Keratinocyte (primary cell): ENCODE measurements around the gene ITPK1.

Source experiments
- EZH2 ChIP-seq: IDR thresholded peaks from one replicate; pipeline ENCODE4 v1.6.1; 2012; ENCODE audit warnings: inconsistent platforms, mild to moderate bottlenecking, low read length, moderate library complexity
- TF ChIP-seq, protein P1 (sequence below), 3 experiments: IDR thresholded peaks in 1 of 3; conservative IDR thresholded peaks in 1 of 3; optimal IDR thresholded peaks in 1 of 3; 2 replicates in 2 of 3; 3 replicates in 1 of 3; pipeline versions ENCODE3 to v1.5.1; 2011; ENCODE audit warnings: low read length in 3 of 3, mild to moderate bottlenecking in 3 of 3, moderate library complexity in 2 of 3, control low read depth in 1 of 3, inconsistent platforms in 1 of 3; ENCODE audit not compliant: insufficient read depth in 2 of 3; ENCODE audit errors: extremely low read depth in 1 of 3

DNA sequence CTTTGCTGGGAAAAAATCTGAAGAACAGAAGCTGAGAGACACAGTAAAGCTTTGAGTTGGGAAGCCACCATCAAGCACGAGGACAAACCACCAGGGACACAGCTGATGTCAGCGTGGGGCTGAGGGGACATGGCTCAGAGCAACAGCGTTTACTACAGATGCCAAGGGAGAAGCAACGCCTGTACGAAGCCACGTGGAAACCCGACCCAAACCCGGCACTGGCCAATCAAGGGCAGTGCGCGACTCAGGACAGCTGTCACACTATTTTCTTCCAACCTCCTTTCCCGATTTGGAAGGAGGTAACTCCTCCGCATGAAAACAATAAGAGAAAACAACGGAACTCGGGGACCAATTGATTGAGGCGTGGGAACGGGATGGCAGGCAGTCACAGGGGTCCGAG lies 213.0 kb downstream of the ITPK1 start:
- TF ChIP-seq, protein P1, sequence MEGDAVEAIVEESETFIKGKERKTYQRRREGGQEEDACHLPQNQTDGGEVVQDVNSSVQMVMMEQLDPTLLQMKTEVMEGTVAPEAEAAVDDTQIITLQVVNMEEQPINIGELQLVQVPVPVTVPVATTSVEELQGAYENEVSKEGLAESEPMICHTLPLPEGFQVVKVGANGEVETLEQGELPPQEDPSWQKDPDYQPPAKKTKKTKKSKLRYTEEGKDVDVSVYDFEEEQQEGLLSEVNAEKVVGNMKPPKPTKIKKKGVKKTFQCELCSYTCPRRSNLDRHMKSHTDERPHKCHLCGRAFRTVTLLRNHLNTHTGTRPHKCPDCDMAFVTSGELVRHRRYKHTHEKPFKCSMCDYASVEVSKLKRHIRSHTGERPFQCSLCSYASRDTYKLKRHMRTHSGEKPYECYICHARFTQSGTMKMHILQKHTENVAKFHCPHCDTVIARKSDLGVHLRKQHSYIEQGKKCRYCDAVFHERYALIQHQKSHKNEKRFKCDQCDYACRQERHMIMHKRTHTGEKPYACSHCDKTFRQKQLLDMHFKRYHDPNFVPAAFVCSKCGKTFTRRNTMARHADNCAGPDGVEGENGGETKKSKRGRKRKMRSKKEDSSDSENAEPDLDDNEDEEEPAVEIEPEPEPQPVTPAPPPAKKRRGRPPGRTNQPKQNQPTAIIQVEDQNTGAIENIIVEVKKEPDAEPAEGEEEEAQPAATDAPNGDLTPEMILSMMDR (optimal IDR thresholded peaks at IDR 0.05 in 1 of 3, IDR thresholded peaks at IDR 0.05 in 1 of 3, conservative IDR thresholded peaks at IDR 0.05 in 1 of 3; ENCODE audit: extremely low read depth in 1 of 3, insufficient read depth in 2 of 3, low read length in 3 of 3), result no peak
- no peak for TF ChIP-seq EZH2
